Tongue (tissue), 2 donors: ENCODE results near the gene KRT73. TPM values are rescaled to one million over a fixed set of nuclear protein-coding genes. Genes with fewer than 3 reads are reported as not detected.

Experiments used
- DNase-seq: peaks from one replicate; pipeline ENCODE4 v3.0.0-alpha.2; 2015
- total RNA-seq: library from RNA; depleted of rRNA; stranded (reverse); fragments of >200 nt; gene quantifications from one replicate; pipeline ENCODE4 v1.2.3, GENCODE V29; 2014

KRT73 gene
- total RNA-seq, 1 donor from 2014 or later, result not detected

DNA sequence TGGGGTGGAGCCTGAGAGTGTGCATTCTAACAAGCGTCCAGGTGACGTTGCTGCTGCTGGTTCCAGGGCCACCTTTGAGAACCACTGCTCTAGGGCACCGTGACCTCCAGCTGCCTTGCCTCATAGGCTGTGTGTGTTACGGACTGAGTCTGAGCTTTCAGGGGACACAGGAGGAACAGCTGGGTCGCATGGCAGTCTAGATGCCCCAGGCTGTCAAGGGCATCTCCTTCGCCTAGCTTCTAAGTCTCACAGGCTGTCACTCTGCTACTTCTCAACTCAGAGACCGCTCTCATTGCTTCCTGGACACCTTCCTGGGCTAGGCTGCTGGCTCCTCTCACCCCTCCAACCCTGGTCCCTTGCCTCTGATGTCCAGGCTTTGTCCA, 965 bp downstream of the KRT73 start:
- no peak for DNase-seq

DNA sequence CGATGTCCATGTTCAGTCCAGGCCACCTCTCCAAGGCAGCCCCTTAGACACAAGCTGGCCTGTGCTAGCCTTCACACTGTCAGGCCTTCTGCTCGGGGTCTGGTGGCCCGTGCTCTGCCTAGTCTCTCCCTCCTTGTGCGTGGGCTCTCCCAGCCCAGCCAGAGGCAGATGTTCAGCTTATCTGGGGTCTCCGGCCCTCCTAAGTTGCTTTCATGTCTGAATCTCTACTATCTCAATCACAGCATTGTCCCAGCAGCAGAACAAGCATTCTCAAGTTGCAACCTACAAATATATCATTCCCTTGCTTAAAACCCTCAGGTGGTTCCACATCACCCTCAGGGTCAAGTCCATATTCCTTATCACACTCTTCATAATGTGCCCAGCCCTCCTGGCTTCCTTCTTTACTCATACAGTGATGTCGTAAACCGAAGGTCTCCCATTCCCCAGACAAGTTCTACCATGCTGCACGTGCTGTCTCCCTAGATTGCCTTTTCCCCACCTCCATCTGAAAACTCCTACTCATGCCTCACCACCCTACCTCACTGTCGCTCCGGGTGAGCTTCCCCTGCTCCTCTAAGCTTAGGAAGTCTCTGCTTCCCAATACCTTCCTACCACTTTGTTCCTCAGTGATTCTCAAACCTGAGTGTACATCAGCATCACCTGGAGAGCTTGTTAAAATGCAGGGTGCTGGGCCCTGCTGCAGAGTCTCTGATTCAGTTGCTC, 1.5 kb downstream of the KRT73 start:
- DNase-seq, result no peak

DNA sequence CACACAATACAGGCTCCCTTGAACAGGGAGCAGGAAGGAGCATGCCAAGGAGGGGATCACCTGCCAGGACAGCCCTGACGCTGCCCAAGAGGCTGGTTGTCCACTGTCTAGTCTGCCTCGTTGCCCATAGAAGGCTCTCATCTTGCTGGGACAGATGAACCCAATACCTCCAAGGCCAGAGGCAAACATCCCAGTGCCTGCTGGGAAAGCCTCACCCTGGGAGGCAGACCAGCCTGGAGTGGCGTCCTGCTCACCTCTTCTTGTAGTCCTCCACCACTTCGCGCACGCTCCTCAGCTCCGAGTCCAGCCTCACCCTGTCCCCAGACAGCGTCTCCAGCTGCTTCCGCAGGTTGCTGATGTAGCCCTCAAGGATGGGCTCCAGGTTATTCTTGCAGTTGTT, 2.4 kb downstream of the KRT73 start:
- no peak for DNase-seq

DNA sequence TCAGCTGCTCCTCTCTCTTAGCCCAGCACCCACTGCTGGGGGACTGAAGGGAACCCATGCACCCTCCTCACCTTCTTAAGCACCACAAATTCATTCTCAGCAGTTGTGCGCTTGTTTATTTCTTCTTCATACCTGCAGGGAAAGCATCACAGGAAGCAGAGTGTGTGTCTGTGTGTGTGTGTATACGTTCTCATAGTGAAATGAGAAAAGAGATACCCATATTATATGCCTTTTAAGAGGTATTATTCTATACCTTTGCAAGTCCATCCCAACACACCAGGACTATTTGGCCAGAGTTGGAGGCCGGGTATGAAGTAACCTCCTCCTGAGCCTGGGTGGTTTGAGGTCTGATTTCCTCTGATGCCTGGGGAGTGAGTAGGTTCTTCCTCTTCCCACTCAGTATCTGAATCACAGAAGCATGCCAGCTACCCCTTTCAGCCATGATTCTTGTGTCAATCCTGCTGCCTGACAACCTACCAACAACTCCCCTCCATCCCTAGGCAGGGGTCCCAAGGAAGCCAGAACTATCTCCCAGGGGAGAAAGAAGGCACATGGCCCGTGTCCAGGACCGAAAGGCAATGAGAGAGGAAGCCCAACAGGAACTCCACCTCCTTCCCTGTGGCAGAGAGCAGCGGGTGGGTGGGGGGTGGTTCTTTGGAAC, 3.0 kb downstream of the KRT73 start:
- no peak for DNase-seq

DNA sequence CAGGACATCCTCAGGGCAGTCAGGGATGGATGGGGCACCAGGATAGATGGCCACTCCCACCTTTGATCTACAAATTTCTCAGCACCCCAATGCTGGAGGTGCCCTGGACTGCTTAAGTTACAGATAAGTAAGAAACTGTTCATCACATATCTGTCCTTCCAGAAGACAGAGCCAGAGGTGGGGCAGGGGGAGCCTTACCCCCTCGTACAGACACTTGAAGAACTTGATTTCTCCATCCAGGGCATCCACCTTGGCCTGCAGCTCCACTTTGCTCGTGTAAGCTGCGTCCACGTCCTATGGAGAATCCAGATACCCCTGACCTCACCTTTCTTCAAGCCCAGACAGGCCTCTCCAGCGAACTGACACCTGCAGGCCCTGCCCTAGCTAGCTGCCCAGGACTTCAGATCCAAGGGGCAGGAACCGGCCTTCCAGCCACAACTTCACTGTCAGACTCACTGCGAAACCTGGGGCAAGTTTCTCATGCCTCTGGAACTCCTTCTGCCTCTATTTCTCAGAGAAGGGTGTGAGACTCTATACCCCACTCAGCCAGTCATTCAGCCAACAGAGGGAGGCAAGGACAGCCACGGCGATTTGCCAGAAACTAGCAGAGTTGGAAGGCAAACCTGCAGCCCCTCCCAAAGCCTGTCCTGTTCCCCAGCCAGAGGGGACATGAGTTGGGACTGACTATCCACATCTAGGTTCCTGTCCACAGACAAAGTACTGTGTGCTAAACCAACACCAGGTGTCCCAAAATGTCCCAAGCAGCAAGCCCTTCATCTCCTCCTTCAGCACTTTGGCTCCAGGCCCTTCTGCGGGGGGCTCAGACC, 3.8 kb downstream of the KRT73 start:
- no peak for DNase-seq

DNA sequence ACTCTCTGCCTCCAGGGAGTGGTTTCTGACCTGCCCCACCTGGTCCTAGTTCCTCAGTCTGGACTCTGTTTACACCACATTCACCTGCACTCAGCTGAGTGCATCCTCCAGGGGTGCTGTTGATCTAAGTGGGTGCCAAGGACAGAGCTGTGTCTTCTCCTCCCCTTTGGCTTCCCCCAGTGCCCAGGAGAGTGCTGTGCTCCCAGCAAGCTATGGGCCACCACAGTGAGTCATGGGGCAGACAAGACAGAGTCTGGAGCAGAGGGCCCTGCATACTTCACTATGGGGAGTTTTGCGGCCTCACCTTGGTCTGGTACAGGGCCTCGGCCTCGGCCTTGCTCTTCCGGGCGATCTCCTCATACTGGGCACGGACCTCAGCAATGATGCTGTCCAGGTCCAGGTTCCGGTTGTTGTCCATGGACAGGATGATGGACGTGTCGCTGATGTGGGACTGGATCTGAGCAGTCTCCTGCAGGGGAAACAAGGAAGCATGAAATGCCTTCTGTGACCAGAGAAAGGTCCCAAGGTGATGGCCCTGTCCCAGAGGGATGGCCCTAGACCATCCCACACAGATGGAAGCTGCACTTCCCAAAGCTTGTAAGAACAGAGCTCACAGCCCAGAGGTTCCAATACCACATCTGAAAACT, 4.9 kb downstream of the KRT73 start:
- DNase-seq, result no peak

DNA sequence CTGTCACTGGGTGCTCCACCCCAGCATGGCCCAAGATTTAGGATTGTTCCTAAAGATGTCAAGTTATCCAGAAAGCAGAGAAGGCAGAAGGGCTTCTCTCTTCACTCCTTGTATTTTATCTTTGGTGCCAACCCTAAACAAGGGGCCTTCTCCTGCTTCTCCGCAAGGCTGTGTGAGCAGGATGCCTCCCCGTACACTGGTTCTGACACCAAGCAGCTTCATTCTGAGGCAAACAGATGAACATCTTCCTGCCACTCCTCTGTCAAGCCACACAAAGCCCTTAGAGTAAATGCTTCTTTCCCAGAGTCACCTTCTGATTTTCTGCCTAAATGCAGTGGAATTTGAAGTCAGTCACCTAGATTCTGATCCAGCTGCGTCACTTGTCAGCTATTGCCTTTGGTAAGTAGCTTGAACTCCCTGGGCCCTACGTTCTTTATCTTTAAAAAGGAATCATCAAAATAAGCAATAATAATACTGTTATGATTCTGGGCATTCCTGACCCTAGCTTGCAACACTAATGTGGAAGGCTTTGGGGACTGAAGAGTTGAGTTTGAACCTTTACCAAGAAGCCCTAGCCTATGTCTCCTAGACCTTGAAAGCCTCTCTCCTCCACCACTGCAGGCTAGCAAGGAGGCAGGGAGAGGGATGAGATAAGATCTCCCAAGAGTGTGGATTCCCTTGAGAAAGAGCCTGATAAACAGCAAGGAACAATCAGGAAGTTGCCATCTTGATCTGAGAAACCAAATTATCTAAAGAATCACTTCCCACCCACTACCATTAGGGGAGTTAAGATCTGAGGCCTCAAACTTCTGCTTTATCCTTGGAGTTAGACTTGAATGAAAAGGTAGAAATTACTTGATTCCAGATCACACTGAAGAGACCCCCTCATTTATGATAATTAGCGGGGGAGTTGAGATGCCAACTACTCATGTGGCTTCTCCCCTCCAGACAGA, 5.7 kb downstream of the KRT73 start:
- no peak for DNase-seq

DNA sequence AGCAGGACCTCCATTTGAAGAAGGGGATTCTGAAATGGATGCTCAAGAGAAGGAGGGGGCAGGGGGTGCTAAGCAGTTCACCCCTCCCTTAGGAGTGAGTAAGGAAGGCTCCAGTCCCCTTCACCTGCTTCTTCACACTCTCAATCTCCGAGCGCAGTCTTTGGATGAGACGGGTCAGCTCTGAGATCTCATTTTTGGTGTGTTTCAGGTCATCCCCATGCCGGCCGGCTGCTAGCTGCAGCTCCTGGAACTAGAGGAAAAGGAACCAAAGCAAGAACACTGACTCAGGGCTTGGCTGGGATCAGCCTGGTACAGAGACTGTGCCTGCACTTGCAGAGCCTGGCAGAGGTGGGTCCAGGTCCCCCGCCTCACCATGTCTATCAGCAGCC, 7.3 kb downstream of the KRT73 start:
- no peak for DNase-seq

DNA sequence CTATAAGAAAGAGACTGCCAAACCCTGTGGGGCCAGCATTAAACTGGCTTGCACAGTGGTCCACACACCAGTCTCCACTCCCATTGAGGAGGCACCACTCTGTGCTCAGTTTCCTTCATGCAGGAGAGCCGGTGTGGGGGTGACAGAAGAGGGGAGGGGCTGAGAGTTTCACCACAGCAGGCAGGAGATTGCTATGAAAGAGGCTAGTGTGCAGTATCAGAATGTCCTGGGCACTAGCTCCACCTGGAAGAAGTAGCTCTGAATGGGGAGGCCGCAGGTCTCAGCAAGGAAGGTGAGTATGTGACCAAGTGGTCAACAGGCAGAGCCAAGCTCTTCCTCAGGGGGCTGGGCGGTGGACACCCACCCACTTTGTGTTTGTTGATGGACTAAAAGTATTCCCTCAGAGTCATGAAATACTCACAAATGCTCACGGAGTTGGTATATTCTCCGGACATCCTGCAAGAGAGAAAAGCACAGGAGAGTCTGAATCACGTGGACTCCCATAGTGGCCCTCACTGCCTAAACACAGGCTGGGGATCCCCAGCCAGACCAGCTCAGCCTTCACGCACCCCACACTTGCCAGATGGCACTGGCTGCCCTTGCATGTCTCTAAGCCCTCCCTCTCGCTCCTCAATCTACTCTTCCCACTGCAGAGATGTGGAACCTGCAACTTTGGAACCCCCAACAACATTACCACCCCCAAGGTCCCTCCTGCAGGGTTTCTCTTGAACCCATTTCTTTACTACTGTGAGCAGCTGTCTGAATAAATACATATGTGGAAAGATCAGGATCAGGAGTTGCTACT, 9.3 kb downstream of the KRT73 start:
- DNase-seq, result no peak

DNA sequence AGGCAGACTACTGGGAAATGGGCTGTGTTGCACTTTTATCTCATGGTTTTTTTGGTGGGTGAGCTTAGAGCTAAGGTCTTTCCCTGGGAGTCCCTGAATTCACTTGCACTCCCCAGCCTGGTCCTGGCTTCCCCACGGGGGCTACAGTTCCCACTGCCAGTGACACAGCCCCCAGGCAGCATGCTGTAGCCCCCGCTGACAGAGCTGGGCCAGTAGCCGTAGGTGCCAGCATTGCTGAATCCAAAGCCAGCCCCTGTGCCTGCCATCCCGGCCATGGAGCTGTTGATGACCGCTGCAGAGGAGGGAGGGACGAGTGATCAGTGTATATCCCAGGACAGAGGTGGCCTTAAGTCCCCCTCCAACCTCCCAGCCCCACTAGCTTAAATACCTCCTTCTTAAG, 10.2 kb downstream of the KRT73 start:
- no peak for DNase-seq

DNA sequence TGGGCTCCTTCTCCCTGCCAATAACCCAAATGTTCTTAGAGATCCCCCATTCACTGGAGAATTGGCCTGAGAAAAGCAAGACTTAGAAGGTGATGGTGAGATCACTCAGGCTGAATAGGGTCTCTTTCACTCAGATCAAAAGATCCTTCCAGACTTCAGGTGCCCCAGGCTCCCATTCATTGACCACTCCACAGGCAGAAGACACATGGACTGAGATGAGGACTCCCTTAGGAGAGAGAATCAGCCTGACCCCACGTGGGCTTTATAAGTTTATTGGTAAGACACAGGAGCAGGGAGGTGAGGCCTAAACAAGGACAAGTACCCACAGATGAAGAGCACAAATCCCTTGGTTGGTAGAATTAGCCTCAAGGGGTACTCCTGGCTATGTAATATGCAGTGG, 11.0 kb downstream of the KRT73 start:
- no peak for DNase-seq

DNA sequence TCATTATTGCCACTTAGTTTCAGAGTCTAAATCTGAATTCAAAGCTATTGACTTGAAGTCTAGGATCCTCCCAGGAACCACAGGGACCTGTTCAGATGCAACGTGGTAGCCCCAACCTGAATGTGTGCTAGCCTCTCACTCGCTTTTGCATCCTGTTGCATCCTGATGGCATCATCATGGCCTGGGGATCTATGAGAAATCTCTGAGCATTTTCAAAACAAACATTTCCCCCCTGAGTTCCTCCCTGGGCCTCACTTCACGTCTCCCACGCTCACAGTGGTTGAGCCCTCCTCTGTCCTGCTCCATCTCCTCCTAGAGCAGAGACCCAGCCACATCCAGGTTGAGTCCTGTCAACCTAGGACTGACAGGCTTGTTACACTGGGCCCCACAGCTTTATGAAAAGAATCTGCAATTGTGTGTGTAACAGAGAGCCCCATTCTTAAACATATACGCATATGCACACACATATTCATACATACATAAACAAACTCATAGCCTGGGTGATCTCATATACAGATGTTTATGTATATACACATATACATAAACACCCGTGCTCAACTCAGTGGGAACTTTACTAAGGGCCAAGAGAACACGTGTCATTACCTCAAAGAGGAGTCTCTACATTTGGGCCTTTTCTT, 11.7 kb downstream of the KRT73 start:
- no peak for DNase-seq

DNA sequence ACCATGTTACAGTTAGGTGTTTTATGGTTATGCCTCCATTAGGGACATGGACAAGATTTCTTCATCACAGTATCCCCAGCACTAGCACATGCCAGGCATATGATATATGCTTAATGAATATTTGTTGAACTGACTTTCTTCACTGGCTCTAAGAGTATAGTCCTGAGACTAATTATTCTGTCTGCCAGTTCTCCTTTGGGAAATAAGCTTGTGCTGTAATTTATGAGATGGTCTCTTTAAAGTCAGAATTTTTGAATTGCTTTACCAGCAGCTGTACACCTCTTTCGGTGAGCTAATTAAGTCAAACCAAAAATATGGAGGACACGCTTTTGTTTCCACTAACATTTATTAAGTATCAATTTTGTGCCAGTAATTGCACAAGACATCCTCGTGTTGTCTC, 12.3 kb downstream of the KRT73 start:
- no peak for DNase-seq

DNA sequence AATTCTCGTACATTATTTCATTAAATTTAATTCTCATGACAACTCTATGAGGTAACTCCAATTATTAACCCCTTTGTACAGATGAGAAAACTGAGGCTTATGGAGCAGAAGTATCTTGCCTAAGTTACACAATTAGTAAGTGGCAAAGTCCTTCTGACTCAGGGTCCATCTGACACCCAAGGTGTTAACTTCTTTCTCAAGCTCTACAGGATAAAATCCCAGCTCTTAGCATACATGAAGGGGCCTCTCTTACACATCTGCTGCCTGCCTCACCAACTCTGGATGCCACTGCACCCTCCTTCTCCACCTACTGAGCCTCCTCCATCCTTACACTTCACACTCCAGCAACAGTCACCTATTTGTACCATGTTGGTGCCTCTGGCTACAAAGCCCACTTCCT, 12.8 kb downstream of the KRT73 start:
- no peak for DNase-seq

DNA sequence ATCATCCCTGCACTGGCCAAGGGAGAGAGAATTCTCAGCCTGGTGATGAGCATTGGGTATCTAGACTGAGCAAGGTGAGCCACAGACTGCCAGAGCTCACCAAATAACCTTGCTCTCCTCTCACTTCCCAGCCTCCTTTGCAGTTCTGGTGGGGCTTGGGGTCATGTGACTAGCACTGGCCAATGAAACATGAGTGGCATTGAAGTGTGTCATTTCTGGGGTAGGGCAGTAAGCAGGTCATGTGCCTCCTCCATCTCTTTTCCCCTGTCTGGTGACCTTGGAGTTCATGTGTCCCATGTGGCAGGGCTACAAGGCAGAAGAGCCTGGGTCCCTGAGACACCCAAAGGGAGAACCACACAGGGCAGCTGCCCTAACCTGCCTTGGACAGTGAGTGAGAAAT, 13.5 kb downstream of the KRT73 start:
- DNase-seq, result no peak

DNA sequence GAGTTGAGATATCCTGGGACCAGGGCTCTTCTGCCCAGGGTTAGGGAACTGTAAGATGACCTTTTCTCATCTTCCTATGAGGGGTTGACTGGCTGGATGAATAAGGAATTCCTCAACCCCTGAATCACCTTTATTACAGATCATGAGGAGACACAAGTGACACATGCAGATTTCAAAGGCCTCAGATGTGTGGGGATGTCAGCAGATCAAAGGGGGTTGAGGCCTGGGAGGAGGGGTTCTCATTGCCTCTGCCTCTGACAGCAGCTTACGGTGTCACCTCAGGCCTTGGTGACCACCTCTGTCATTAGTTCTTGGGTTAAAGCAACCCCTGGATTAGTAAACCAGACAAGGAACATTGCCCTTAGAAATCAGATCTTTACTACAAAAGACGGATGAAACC, 15.0 kb downstream of the KRT73 start:
- DNase-seq, result no peak

DNA sequence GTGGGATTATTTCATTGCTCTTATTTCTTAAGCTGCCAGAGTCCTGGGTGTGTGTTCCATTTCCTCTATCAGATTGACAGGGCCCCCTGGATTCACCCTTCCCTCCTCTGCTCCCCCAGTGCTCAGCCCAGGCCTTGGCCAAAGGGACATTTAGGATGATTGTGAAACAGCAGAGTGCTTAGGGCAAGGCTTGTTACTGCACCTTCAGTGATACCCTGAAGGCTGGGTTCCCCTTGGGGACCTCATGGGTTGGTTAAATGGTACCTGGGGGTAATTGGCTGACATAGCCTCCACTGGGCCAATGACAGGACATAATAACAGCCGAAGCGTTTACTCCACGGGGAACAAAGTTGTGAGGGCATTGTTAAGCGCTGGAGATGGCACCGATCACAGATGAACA, 15.8 kb downstream of the KRT73 start:
- no peak for DNase-seq

DNA sequence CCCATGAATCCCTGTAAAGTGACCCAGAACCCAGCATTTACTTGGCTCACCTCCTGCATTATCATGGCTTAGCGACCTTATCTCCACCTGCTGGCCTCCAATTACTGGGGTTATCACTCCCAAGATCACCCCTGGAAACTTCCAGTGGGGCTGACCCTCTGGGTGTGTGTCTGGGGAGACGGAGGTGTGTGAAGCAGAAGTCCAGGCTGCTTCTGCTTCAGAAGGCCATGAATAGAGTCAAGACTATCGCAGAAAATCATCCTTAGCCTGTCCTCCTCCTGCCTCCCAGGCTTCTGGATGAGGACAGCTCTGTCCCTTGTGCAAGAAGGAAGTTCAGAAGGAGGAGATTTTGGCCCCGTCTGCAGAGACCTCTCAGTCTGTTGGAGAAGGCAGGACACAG, 16.7 kb downstream of the KRT73 start:
- DNase-seq, result no peak

DNA sequence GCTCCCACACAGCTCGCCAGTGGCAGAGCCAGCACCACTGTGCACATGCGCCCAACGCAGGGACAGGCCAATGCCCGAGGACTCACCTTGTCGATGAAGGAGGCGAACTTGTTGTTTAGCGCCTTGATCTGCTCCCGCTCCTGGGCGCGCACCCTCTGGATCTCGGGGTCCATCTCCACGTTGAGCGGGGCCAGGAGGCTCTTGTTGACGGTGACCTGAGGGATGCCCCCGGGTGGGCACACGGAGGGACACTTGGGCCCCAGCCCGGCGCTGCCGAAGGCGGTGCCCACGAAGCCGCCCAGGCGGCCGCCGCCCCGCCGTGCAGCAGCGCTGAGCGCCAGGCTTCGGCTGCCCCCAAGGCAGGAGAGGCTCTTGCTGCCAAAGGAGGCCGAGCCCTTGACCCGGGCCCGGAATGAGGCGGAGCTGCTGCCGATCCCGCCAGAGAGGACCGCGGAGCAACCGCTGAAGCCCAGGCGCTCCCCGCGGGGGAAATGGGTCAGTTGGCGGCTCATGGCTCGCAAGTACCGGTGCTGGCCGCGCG, 17.3 kb downstream of the KRT73 start, which contains the start of gene KRT72:
Gene KRT72, minus strand, starts transcription at position 523 of the 541 bp plus-strand sequence. Its CDS starts 11 bp downstream, at position 512.
- DNase-seq, result no peak

DNA sequence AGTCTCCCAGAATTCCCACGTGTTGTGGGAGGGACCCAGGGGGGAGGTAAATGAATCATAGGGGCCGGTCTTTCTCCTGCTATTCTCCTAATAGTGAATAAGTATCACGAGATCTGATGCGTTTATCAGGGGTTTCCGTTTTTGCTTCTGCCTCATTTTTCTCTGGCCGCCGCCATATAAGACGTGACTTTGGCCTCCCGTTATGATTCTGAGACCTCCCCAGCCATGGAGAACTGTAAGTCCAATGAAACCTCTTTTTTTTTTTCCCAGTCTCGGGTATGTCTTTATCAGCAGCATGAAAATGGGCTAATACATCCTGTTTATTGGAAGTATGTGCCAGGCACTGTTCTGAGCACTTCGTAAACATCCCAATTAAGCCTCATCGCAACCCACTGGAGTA, 17.9 kb downstream of the KRT73 start:
- no peak for DNase-seq
